K562 (cell line): ENCODE results near the gene HOXD9. TPM values are rescaled to one million over a fixed set of nuclear protein-coding genes. Genes with fewer than 3 reads are reported as not detected.

Source experiments
- ATAC-seq: fragments of 200-7000 bp; cut with Tn5 transposase; 3 replicates; pipeline ENCODE4 v1.9.1; 2020; ENCODE audit warnings: moderate library complexity
- BruUV-seq: library from RNA; stranded (reverse); fragments of 400-500 nt; replicated peaks from 2 replicates; lab custom pipeline; 2021; lab: Mats Ljungman, UMichigan
- CTCF ChIA-PET: fragments of 300-600 bp; formaldehyde crosslinking; extraction: SDS; loops from one replicate; lab custom pipeline; 2021; ENCODE audit warnings: low intra/inter-chr PET ratio; lab: Yijun Ruan, JAX
- POLR2A ChIA-PET: fragments of 300-600, 350-650 bp; sonication (Branson Sonifier 250); formaldehyde crosslinking; extraction: SDS; loops from one replicate; lab custom pipeline; 2021; ENCODE audit warnings: antibody characterized with exemption, inconsistent platforms; lab: Yijun Ruan, JAX
- DNase-seq, 4 experiments: peaks; one replicate each; pipeline versions ENCODE4 v3.0.0 to v3.0.0-alpha.2; 2011 to 2018; ENCODE audit warnings: low spot score in 3 of 4, mixed read lengths in 3 of 4; ENCODE audit errors: extremely low read depth in 1 of 4
- FAIRE-seq: peaks from 2 replicates; lab custom pipeline; 2011; peaks lifted over from hg19 to GRCh38; lab: Jason Lieb, UNC
- H2AFZ ChIP-seq: 2 replicates; pipeline ENCODE4 v1.6.0; 2011; ENCODE audit warnings: low read depth, low read length, control low read depth, inconsistent platforms
- H3K27ac ChIP-seq: fragments of 200-600 bp; 3 replicates; pipeline ENCODE4 v1.8.0; 2011; ENCODE audit warnings: low read depth, mild to moderate bottlenecking, control low read depth, inconsistent platforms, low read length, moderate library complexity, mixed read lengths; ENCODE audit errors: extremely low read depth
- H3K27me3 ChIP-seq, 2 experiments: fragments of 300-600 bp in 1 of 2; 2 replicates in 1 of 2; 3 replicates in 1 of 2; pipeline versions ENCODE4 v1.6.0 to v1.8.0; 2011; ENCODE audit warnings: inconsistent platforms in 2 of 2, low read length in 2 of 2, mild to moderate bottlenecking in 1 of 2, mixed read lengths in 1 of 2, moderate library complexity in 1 of 2; ENCODE audit not compliant: control insufficient read depth in 2 of 2, insufficient read depth in 2 of 2
- H3K36me3 ChIP-seq: fragments of 300-600 bp; 3 replicates; pipeline ENCODE4 v1.8.0; 2011; ENCODE audit warnings: mild to moderate bottlenecking, low read length, inconsistent platforms; ENCODE audit not compliant: control insufficient read depth, insufficient read depth
- H3K4me1 ChIP-seq, 2 experiments: fragments of 200-600 bp in 1 of 2; replicated peaks in 1 of 2; 2 replicates in 1 of 2; 3 replicates in 1 of 2; pipeline versions ENCODE4 v1.5.1 to v1.8.0; 2011; ENCODE audit warnings: inconsistent platforms in 2 of 2, low read length in 2 of 2, mild to moderate bottlenecking in 1 of 2, mixed read lengths in 1 of 2, moderate library complexity in 1 of 2; ENCODE audit not compliant: control insufficient read depth in 2 of 2, insufficient read depth in 2 of 2
- H3K4me2 ChIP-seq: 2 replicates; pipeline ENCODE4 v1.6.1; 2011; ENCODE audit warnings: low read length, control low read depth, inconsistent platforms, mixed read lengths; ENCODE audit not compliant: insufficient read depth
- H3K4me3 ChIP-seq: fragments of 200-600 bp; sonication (generic), shearing (Covaris generic); 2 replicates; pipeline ENCODE4 v1.5.1; 2016; ENCODE audit warnings: control low read depth, inconsistent platforms
- H3K79me2 ChIP-seq: fragments of 200-600 bp; 3 replicates; pipeline ENCODE4 v1.8.0; 2011; ENCODE audit warnings: low read length, inconsistent platforms; ENCODE audit not compliant: control insufficient read depth, insufficient read depth
- H3K9ac ChIP-seq, 2 experiments: 2 replicates each; pipeline versions ENCODE4 v1.6.0 to v1.6.1; 2011; ENCODE audit warnings: low read depth in 2 of 2, low read length in 2 of 2, control low read depth in 1 of 2, inconsistent platforms in 1 of 2, mild to moderate bottlenecking in 1 of 2, mixed read lengths in 1 of 2; ENCODE audit not compliant: insufficient read depth in 1 of 2
- H3K9me1 ChIP-seq: one replicate; pipeline ENCODE4 v1.6.0; 2011; ENCODE audit warnings: inconsistent platforms, mild to moderate bottlenecking, low read length, moderate library complexity; ENCODE audit not compliant: control insufficient read depth, insufficient read depth
- H3K9me3 ChIP-seq: replicated peaks from 2 replicates; pipeline ENCODE4 v1.5.1; 2011; ENCODE audit warnings: low read depth, low read length, inconsistent platforms; ENCODE audit not compliant: control insufficient read depth, insufficient read depth
- H4K20me1 ChIP-seq: replicated peaks from 2 replicates; pipeline ENCODE4 v1.6.1; 2011; ENCODE audit warnings: low read length, inconsistent platforms, mixed read lengths; ENCODE audit not compliant: control insufficient read depth, insufficient read depth
- SAP30 ChIP-seq: fragments of 200-600 bp; sonication (generic); IDR thresholded peaks from 2 replicates; pipeline ENCODE4 v1.6.1; 2012; ENCODE audit warnings: borderline replicate concordance, low read depth, mild to moderate bottlenecking, moderate library complexity, low read length, control low read depth, inconsistent platforms; ENCODE audit not compliant: insufficient read depth, poor library complexity, severe bottlenecking
- SPI1 ChIP-seq: IDR thresholded peaks from 2 replicates; pipeline ENCODE4 v1.6.1; 2011; ENCODE audit warnings: low read depth, low read length, control low read depth, borderline replicate concordance
- ZNF695 ChIP-seq: fragments of 450-650 bp; formaldehyde crosslinking; IDR thresholded peaks from 2 replicates; pipeline ENCODE4 v1.4.0; 2020; ENCODE audit warnings: mild to moderate bottlenecking, moderate library complexity
- ZNF79 ChIP-seq: fragments of 250-450 bp; sonication (Bioruptor Pico); IDR thresholded peaks from 2 replicates; pipeline ENCODE4 v1.4.0; 2020; ENCODE audit warnings: low read depth, mild to moderate bottlenecking, moderate library complexity
- WGBS: fragments of 100-300 bp; shearing (Covaris generic); methylation state at CpG from one replicate; pipeline ENCODE4 v1.1.6; 2016; ENCODE audit warnings: low coverage, mixed read lengths; ENCODE audit not compliant: insufficient coverage; ENCODE audit errors: missing lambda C conversion rate; 5-methylcytosine and 5-hydroxymethylcytosine counted together
- in situ Hi-C: fragments of 300-500 bp; cut with MboI; formaldehyde crosslinking; loops from 4 replicates; pipeline ENCODE4 v1.15.0; 2018; ENCODE audit warnings: inconsistent platforms, mixed read lengths
- intact Hi-C: fragments of 100-400 bp; cut with micrococcal nuclease; formaldehyde crosslinking; loops from 2 replicates; pipeline ENCODE4 v1.14.2; 2022
- polyA plus RNA-seq, 8 experiments: library from polyadenylated mRNA; depleted of rRNA in 4 of 8; stranded (reverse) in 5 of 8; unstranded in 3 of 8; fragments of >200 nt; fragmentation: Nextera tagmentation in 2 of 8; fragmentation: Illumina TruSeq in 1 of 8; extraction: Ambion mirVana in 2 of 8; extraction: Trizol in 1 of 8; gene quantifications; 2 replicates each; pipeline versions ENCODE4 v1.2.1 to v1.2.3, GENCODE V29; 2011 to 2014; ENCODE audit warnings: inconsistent platforms in 1 of 8, missing spikeins in 1 of 8
- total RNA-seq, 7 experiments: library from RNA; depleted of rRNA in 6 of 7; stranded (reverse); fragments of >200 nt in 6 of 7; fragmentation: Illumina TruSeq in 2 of 7; extraction: Trizol in 2 of 7; gene quantifications; 2 replicates each; pipeline versions ENCODE4 v1.2.1 to v1.2.3, GENCODE V29; 2011 to 2021; ENCODE audit warnings: low replicate concordance in 1 of 7

HOXD9 gene
- total and polyA plus RNA-seq, 9 of the 15 experiments (the other 6 are each of a cell fraction or from before 2014, with no cell fraction given), result not detected

GRCh38 chr2:176158186-176158591, 35.7 kb downstream of the HOXD9 start:
- peaks cover 8% of the 10 kb centered on the region for H4K20me1 ChIP-seq
- TF ChIP-seq ZNF79 (CRISPR knock-in tag) (no peak), ZNF695 (CRISPR knock-in tag) (no peak), SAP30 (no peak), SPI1 (no peak)
- BruUV-seq, result no TSS peak
- WGBS, result 8% methylated on average over 22 of the region's 22 CpGs
- no peak for ATAC-seq
- POLR2A ChIA-PET, result interaction anchor here (0.6 kb wide), 1 partner anchor 27 kb away, joined by 3 read pairs; no protein-coding TSS in a partner anchor
- H3K9me3 ChIP-seq, result no peaks in the 10 kb centered on the region
- no peaks in the 10 kb centered on the region for H3K36me3 ChIP-seq
- H2AFZ ChIP-seq, result no peak overlapping the region
- peaks cover 71 to 73% of the 10 kb centered on the region in 2 experiments for H3K27me3 ChIP-seq
- intact Hi-C loops (no loop called here), in situ Hi-C loops (no loop called here)
- H3K4me2 ChIP-seq, result no peak overlapping the region
- H3K4me3 ChIP-seq, result no peak overlapping the region
- CTCF ChIA-PET, result no interaction called here
- no peaks in the 10 kb centered on the region for H3K9me1 ChIP-seq
- peaks cover 0 to 18% of the 10 kb centered on the region in 2 experiments; a peak in 2 of 5 replicates for H3K4me1 ChIP-seq
- DNase-seq, result no peak
- no peaks in the 10 kb centered on the region for H3K79me2 ChIP-seq
- H3K27ac ChIP-seq, result no peak overlapping the region
- H3K9ac ChIP-seq, result no peak overlapping the region
- no peak for FAIRE-seq
